ENCODE measurements around the gene GFOD1. TPM values are rescaled to one million over a fixed set of nuclear protein-coding genes. Genes with fewer than 3 reads are reported as not detected.
"Not testable (repeated sequence)": the region's sequence is repeated elsewhere in the genome, so short reads cannot be mapped to it uniquely, and the experiment has no call there.

The GFOD1 gene
- total RNA-seq, 1 experiment from 2014 or later: 8.6 TPM

DNA sequence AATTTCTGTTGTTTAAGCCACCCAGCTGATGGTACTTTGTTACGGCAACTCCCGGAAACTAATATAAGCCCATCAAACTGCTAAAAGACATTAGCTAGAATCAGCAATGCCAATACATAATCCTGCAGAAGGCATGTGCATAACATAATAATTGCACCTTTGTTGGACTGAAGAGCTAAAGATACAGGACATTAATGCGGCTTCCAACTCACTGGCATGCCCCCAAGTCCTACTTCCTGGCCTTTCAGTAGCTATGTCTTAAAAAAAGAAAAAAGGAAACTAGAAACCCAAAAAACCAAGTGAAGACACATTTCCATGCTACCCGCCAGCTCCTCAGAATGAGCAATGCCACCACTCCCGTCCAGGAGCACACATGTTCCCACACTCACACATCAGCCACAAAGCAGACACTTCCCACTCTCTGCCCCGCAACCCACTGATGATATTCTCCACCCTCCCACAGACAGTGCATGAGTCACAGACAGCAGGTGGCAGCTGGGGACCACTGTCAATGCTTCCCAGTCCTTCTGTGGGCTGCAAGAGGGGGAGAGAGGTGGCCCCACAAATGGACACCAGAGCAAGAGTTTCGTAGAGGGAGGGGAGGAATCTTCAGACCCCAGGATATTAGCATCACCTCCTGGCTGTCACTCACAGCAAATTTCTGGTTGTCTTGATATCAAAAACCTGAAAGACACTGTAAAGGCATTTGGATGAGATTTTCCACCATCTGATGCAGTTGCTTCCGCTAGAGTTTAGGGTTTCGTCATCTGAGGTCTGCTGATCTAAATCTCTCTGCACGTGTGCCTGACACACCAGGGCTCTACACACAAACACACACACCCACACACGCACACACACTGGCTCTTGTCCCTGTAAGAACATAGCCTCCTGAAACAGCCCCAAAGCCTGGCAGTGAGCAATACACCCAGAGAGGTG is 32.8 kb downstream of the GFOD1 start:
- in situ Hi-C loops (cut with HindIII; ENCODE audit: low pct_unique_long_range_greater_than_20kb, low sequenced_read_pairs): no loop called here
- peak; percentile 70 for DNase-seq (ENCODE audit: low read depth, low spot score)

DNA sequence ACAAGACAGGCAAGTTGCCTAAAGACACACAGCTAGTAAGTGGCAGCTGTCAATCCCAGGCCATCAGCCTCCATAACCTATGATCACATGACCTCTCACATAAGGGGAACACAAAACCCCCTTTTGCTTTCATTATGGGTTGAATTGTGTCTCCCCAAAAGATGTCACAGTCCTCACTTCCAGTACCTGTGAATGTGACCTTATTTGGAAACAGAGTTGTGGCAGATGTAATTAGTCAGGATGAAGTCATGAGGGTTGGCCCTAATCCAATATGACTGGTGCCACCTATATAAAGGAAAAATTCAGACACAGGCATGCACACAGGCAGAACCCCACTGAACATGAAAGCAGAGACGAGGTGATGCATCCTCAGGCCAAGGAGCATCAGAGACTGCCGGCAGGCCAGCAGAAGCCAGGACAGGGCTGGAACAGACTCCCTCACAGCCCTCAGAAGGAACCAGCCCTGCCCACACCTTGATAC is 33.6 kb downstream of the GFOD1 start:
- no peak for DNase-seq (ENCODE audit: low read depth, low spot score)

DNA sequence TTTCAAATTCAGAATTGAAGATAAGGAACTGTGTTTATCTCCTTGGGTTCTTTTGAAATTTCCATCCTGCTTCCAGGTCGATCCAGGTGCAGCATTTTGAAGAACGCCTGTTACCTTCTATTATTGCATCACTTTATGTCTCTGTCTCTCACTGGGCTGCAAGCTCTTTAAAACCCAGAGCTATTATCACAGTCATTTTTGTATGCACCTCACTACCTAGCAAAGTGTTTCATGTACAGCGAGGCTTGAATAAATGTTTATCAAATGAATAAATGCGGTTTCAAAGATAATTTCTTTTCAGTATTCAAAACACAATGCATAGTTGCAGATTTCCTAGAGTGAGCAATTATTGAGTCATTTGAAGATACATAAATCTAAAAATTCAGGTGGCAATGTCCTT is 34.2 kb downstream of the GFOD1 start:
- in situ Hi-C loops (cut with HindIII; ENCODE audit: low pct_unique_long_range_greater_than_20kb, low sequenced_read_pairs): no loop called here
- DNase-seq (ENCODE audit: low read depth, low spot score): no peak

More for the DNA sequence above, 33.6 kb downstream of the GFOD1 start:
- in situ Hi-C loops (cut with HindIII; ENCODE audit: low pct_unique_long_range_greater_than_20kb, low sequenced_read_pairs): no loop called here

DNA sequence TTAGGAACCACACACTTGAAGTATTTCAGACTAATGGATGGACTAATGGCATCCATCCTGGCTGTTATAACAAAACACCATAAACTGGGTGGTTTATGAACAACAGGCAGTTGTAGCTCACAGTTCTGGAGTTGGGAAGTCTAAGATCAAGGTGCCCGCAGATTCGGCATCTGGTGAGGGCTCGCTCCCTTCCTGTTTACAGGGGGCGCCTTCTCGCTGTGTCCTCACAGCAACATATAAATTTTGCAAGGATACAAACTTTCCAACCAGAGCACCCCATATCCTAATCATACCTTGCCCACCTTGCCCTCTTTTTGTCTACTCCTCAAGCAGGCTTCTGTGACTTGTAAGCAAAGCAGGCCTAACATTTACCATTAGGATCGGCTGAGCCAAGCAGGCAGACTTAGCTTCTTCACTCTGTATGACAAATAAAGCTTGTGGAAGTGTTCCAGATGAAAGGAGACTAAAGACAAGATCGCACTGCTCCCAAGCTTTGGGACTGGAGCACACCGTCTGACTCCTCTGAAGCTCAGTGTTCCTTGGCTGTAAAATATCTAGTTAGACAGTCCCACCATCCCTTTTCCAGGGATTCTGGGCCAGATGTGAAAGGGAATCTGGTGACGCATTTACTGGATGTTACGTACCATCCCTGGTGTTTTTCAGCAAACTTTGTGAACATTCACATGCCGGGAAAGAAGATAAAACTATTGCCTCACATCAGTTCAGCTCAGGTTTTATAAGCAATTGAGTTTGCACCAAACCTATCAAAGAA is 34.9 kb downstream of the GFOD1 start:
- in situ Hi-C loops (cut with HindIII; ENCODE audit: low pct_unique_long_range_greater_than_20kb, low sequenced_read_pairs): no loop called here
- no peak for DNase-seq (ENCODE audit: low read depth, low spot score)

DNA sequence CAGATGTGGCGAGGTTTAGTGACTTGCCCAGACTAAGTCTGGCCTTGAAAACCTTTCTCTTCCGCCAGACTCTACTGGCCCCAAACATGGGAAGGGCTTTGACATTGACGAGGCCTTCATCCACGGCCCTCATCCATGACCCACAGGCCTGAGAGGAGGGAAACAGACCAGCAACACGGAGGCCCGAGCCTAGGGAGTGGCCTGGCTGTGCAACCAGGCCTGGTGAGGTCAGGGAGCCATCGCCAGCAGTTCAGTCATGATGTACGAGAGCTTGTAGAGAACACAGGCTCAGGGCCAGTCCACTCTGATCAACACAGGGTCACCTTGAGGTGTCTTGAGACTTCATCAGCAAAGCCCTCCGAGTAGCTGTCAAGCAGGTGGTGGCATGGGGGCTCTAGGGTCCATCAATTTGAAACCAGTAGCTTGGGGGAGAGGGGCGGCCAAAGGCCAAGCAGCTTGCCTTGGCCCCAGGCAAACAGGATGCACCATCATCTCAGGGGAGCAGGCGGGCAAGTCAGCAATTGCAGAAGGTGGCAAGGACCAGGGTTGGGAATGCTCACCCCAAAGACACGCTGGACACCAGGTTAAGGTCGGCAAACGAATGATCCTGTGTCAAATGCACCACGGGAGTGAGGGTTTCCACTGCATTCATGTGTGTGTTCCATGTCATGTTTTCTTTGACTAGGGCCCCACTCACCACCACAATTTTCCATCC is 36.1 kb downstream of the GFOD1 start:
- in situ Hi-C loops (cut with HindIII; ENCODE audit: low pct_unique_long_range_greater_than_20kb, low sequenced_read_pairs): no loop called here

DNA sequence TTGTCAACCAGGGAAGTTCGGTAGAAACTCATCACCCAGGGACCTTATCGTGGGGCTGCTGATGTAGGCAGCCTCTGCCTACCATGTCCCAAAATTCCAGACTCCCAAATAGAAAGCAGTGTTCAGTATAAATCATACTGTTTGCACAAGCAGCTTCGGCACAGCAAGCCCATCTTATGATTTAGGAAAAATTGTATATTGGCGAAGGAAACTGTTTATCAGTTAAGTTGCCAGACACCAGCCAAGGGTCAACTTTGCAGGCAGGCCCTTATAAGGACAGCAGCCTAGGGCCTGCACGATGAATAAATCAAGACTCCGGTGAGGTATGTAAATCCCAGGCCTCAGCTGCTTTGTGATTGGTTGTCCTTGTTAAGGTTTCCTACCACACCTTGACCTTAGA is 36.8 kb downstream of the GFOD1 start:
- DNase-seq (ENCODE audit: low read depth, low spot score): no peak
- in situ Hi-C loops (cut with HindIII; ENCODE audit: low pct_unique_long_range_greater_than_20kb, low sequenced_read_pairs): no loop called here

More for the DNA sequence above, 36.1 kb downstream of the GFOD1 start:
- no peak for DNase-seq (ENCODE audit: low read depth, low spot score)

DNA sequence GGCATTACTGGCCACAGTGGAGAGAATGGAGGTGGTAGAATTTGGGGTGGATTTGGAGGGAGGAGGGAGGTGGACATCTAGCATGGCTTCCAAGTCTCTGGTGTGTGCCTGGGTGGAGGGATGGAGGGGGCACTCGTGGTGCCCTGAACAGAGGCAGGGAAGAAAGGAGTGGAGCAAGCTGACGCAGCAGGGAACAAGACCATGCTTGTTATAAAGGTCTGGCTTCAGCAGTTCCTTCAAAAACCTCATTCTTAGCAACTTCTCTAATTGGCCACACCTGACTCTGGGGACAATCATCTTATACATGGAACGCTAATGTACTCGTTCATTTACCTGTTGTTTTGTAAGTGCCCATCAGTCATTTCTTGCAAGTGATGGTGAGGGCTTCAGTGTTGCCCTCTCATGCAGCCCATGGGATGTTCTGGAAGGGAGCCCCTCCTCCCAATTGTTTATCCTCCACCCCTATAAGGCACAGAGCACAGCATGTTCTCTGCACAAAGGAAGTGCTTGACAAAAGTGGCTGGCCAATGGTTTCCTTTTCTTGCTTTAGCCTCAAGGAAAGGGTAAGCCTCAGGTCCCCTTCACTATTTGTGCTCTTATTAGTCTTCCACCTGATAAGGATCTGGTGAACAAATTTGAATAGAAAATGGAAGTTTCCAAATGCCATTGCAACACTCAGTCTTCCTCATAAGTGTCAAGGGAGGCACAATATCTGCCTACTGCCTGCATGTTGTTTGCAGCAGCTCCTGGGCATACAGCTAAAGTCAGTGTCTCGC is 39.3 kb downstream of the GFOD1 start:
- in situ Hi-C loops (cut with HindIII; ENCODE audit: low pct_unique_long_range_greater_than_20kb, low sequenced_read_pairs): no loop called here

DNA sequence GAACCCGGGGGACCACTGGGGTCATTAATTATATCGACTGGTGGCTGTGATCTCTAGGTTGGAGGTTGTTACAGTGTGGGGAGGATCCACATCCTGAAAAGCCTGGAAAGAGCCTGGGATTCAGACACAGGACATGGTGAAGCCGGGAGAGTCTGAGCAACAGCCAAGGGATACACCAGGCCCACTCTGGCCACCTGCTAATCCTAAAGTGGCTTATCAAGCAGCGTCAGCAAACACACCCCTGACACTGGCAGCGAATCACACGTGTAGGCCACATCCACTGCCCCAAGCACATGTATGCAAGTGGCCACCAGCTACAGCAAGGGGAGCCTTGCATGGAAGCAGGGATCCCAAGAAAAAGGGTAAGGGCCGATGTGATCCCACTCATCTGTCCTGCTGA is 41.0 kb downstream of the GFOD1 start:
- in situ Hi-C loops (cut with HindIII; ENCODE audit: low pct_unique_long_range_greater_than_20kb, low sequenced_read_pairs): no loop called here
- DNase-seq (ENCODE audit: low read depth, low spot score): no peak

More for the DNA sequence above, 39.3 kb downstream of the GFOD1 start:
- peak; percentile 41 for DNase-seq (ENCODE audit: low read depth, low spot score)

DNA sequence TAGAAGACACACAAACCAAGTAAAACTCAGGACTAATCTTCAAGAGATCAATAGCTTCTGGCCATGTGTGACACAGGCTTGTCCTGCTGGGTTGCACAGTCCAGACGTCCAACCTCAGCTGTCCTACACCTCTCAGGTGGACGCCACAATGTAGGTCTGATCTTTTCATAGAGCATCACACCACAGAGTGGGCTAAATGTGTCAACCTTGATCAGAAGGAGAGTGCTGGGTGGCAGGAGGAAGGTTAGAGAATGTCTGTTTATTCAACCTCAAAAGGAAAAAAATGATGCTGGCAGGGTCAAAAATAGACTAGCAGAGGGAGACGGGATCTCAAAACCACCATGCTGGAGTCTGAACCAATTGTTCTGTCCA is 41.7 kb downstream of the GFOD1 start:
- no peak for DNase-seq (ENCODE audit: low read depth, low spot score)
- in situ Hi-C loops (cut with HindIII; ENCODE audit: low pct_unique_long_range_greater_than_20kb, low sequenced_read_pairs): no loop called here

DNA sequence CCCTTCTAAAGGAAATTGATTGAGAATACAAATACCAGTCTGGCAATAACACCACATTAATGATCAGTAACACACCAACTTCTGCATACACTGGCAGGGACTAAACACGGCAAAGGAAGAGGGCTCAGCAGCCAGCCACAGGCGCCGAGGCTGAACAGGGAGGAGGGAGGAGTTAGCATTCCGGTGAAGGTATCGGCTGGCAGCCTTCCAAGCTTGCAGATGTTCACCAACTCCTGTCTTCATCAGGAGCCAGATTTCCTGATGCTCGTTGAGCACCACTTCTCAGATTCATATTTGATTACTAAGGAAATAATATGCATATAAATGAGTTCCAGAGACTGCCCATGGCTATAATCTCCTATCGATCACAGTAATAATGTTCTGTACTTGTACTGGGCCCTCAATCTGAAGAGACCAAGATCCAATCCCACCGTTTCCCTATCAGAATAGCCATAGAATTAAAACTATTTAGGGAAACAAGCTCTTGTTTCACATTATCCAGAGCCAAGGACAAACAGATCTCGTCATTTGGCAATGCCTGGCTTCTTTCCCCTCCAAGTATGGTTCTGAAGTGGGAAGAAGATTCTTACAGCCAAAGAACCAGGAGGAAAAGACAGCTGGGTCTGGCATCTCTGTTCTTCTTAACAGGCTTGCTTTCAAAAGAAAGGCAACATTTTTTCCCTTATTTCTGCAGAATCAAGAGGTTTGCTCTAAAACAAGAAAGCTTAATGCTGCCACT is 42.2 kb downstream of the GFOD1 start:
- no peak for DNase-seq (ENCODE audit: low read depth, low spot score)
- in situ Hi-C loops (cut with HindIII; ENCODE audit: low pct_unique_long_range_greater_than_20kb, low sequenced_read_pairs): no loop called here

DNA sequence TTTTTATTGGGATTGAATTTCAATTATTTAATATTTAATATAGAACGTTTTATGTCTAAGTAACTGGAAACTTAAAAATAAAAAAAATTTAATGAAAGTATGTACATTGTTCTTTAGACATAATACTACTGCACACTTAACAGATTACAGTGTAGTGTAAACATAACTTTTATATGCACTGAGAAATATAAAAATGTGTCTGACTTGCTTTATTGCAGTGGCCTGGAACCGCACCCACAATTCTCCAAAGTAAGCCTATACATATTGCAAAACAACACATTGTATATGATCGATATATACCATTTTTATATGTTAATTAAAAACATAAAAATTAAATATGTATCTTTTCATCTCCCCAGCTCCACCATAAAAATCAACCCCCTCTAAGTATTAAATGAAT is 42.8 kb downstream of the GFOD1 start:
- in situ Hi-C loops (cut with HindIII; ENCODE audit: low pct_unique_long_range_greater_than_20kb, low sequenced_read_pairs): no loop called here
- DNase-seq (ENCODE audit: low read depth, low spot score): no peak

DNA sequence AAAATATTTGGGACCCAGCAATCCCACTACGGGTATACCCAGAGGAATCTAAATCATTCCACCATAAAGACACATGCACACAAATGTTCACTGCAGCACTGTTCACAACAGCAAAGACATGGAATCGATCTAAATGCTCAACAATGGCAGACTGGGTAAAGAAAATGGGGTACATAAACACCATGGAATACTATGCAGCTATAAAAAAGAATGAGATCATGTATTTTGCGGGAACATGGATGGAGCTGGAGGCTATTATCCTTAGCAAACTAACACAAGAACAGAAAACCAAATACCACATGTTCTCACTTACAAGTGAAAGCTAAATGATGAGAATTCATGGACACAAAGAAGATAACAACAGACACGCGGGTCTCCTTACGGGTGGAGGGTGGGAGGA is 43.4 kb downstream of the GFOD1 start:
- DNase-seq (ENCODE audit: low read depth, low spot score); in situ Hi-C loops (cut with HindIII; ENCODE audit: low pct_unique_long_range_greater_than_20kb, low sequenced_read_pairs): not testable (repeated sequence)

DNA sequence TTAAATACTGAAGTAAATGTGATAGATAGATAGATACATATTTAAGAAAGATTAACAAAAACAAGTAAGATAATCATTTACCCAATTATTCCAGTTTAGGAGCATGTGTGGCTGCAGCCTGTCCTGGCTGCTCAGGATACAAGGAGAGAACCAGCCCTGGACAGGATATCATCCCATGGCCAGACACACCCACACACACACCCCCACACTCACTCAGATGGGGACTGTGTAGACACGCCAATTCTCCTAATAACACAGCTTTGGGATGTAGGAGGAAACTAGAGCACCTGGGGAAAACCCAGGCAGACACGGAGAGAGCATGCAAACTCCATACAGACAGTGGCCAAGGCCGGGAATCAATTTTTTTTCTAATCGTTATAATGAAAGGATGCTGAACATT is 45.6 kb downstream of the GFOD1 start:
- no peak for DNase-seq (ENCODE audit: low read depth, low spot score)
- in situ Hi-C loops (cut with HindIII; ENCODE audit: low pct_unique_long_range_greater_than_20kb, low sequenced_read_pairs): no loop called here

DNA sequence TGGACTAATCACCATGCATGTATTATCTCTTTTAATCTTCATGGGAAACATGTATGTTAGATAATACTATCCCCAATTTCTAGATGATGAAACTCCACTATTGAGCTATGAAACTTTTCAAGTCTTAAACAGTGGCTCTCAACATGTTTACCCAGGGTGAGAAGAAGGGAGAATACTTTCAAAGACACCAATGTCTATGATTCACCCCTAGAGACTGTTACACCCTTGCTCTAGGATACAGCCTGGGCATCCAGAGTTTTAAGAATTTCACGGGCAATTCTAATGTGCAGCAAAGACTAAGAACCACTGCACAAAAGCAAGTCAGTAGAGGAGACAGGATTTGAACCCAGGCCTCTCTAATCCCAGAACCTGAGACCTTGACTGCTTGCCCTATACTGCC is 47.8 kb downstream of the GFOD1 start:
- in situ Hi-C loops (cut with HindIII; ENCODE audit: low pct_unique_long_range_greater_than_20kb, low sequenced_read_pairs): no loop called here
- DNase-seq (ENCODE audit: low read depth, low spot score): no peak

DNA sequence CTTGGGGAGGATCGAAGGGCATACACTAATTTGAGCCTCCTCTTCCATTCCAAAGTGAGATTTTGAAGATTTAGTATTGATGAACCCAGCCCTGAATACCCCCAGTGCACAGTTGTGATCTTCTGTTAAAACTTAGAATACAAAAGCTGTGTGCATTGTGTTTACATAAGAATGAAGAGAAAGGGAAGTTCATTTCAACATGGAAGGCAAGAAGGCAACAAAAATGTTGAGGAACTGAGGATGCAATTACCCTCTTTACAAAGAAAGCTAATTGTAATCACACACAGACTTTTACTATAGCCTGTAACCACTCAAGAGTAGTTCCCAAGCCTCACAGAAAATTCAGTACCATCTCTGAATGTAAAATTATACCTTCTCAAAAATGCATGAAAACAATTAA is 49.3 kb downstream of the GFOD1 start:
- in situ Hi-C loops (cut with HindIII; ENCODE audit: low pct_unique_long_range_greater_than_20kb, low sequenced_read_pairs): no loop called here
- DNase-seq (ENCODE audit: low read depth, low spot score): no peak

DNA sequence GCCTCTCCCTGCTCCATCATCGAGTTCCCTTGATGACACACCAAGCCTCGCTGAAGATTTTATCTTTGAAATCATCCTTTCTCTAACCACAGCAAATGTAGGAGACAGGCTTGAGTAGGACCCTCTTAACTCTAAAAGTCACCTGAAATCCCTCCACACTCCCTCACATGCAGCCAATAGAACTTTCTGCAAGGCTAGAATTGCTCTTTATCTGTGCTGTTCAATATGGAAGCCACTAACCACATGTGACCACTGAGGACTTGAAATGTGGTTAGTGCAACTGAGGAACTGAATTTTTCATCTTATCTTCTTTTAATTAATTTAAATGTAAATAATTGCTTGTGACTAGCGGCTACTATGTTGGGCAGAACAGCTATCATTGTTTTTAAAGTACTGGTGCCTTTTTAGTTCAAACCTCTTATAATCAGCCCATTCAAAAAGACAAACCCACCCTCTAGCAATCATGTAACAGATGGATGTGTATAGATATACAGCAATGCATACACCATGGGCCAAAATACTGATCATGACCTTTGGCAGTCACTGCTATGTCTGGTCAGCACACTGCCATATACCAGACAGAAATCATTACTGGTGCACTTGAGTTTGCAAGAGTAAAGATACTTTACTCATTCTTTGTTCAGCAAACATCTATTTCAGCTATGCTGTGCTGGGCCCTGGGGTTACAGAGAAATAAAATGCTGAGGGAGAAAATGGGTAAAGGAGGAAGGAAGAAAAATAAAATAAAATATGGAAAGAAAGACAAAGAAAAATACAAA is 50.0 kb downstream of the GFOD1 start:
- in situ Hi-C loops (cut with HindIII; ENCODE audit: low pct_unique_long_range_greater_than_20kb, low sequenced_read_pairs): no loop called here
- no peak for DNase-seq (ENCODE audit: low read depth, low spot score)
